NCI-H226 (cell line): Measurements from ENCODE around the gene AKNA.

Experiments used
- DNase-seq: peaks from one replicate; pipeline ENCODE4 v3.0.0-alpha.2; 2015

The AKNA gene

DNA sequence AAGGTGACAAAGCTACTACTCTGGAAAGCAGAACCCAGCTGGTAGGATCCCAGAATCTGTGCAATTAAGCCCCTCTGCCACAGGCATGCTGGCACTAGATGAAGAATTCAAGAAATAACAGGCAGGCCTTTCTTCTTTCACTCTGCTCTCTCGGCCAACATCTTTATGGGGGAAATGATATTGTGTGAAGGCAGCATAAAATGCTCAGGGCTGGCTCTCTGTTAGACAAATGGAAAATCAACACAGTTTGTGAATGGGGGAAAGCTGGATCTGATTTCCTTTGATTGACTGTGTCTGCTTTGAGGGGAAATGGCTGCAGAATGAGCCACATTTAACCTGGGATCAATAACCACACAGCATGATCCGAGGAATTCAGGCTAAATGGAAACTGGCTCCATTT is 29.1 kb upstream of the AKNA start:
- no peak for DNase-seq

DNA sequence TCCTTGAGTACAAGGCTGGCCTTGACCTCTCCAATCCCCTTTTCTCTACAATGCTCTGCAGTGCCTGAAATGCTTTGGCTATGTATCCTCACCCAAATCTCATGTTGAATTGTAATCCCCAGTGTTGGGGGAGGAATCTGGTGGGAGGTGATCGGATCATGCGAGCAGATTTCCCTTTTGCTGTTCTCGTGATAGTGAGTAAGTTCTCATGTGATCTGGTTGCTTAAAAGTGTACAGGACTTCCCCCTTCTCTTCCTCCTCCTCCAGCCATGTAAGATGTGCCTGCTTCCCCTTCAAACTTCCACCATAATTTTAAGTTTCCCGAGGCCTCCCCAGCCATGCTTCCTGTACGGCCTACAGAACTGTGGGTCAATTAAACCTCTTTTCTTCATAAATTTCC is 28.5 kb upstream of the AKNA start:
- no peak for DNase-seq

DNA sequence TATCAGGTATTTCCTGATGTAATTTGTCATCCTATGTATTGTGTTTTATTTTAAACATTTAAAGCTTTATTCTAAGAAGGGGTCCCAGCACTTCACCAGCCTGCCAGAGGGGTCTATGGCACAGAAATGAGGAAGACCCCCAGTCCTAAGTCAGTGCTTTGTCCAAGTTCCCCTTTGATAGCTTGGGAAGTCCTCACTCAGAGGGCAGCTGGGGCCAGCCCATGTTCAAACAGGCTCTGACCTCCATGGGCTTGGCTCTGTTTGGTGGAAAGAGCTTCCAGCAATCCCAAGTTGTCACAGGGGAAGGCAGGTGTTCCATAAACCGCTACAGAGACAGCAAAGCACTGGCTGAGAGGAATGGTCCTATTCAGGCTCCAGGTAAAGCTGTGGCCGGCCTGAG is 26.6 kb upstream of the AKNA start:
- DNase-seq, result no peak

GRCh38 chr9:114413861-114414301 is 26.1 kb upstream of the AKNA start:
- DNase-seq, result no peak

GRCh38 chr9:114412048-114412683 is 24.4 kb upstream of the AKNA start:
- no peak for DNase-seq

DNA sequence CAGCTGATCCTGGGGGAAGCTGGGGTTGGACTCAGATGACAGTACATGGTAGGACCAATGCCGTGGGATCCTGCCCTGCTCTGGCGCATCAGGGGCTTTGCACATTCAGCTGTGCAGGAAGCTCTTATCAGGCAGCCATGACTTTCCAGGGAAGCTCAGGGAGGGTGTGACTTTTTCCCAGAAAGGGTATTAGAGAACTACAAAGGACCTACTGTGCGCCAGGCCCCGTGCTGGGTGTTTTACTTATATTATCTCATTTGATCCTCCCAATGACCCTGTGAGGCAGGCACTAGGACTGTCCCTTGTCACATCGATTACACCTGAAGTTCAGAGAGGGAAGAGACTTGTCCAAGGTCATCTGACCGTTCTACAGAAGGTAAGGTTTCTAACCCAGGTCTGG is 23.7 kb upstream of the AKNA start:
- no peak for DNase-seq

DNA sequence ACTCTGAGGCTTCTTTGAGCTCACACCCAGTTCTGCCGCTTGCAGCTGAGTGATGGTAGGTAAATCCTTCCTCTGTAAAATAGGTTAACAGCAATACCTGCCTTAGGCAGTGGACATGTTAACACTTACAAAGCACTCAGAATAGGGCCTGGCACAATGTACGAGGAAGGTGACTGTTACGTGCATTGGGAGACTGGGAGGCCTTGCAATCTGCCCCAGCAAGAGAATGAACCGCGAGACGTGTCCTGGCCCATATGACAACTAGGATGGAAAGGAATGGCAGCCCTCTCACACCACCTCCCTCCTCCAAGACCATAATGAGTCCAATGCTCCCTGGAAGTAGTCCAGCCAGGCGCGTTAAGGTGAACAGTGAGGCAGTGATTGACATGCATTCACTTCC is 23.1 kb upstream of the AKNA start:
- no peak for DNase-seq

GRCh38 chr9:114409842-114410241 is 22.1 kb upstream of the AKNA start:
- DNase-seq, result no peak

GRCh38 chr9:114409103-114409780 is 21.5 kb upstream of the AKNA start:
- DNase-seq, result peak; percentile 34

- DNase-seq, result no peak
Measured at GRCh38 chr9:114408645-114409044, 20.9 kb upstream of the AKNA start.

GRCh38 chr9:114407889-114408288 is 20.1 kb upstream of the AKNA start:
- DNase-seq, result no peak

DNA sequence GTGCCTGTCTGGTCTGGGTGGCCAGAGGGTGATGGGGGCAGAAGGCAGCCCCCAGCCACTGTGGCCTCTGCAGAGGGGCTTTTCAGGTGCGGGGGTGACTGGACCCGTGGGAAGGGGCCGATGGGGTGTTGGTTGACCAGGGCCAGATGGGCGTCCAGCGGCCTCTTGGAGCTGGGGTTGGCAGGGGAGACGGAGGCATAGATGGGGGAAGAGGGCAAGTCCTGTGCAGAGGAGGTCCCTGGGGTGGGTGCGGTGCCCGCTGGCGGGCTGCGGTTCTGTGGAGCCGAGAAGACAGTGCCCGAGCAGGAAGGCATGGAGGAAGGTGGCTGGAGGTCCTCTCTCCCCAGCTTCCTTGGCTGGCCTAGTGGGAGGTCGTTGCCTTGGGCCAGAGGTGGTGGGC is 18.7 kb upstream of the AKNA start:
- DNase-seq, result no peak

DNA sequence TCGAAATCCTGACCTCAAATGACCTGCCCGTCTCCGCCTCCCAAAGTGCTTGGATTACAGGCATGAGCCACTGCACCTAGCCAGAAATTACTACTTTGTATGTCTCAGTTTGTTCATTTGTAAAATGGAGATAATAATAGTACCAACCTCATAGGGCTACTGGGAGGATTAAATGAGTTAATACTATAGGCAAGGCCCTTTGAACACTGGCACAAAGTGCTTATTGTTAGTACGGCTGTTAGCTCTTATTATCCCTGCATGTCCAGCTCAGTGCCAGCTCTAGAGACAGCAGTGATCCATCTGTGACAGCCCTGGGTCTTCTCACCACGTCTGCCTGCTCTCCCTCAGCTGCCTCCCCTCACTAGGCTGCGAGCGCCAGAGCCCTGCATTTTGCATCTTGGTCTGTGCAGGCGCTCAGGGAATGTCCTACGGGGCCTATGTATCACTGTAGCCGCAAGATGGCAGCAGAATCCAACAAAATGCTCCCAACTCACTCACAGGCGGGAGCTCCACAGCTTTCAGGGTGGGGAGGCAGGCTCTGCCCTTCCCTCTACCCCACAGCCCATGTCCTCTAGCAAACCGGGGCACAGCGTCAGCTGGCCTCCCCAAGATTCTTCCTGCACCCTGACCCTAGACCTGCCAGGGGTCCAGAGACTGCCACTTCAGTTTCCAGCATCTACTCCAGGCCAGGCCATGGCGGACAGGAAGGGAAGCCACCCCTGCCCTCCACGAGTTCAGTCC is 17.7 kb upstream of the AKNA start:
- peak; percentile 56 for DNase-seq

DNA sequence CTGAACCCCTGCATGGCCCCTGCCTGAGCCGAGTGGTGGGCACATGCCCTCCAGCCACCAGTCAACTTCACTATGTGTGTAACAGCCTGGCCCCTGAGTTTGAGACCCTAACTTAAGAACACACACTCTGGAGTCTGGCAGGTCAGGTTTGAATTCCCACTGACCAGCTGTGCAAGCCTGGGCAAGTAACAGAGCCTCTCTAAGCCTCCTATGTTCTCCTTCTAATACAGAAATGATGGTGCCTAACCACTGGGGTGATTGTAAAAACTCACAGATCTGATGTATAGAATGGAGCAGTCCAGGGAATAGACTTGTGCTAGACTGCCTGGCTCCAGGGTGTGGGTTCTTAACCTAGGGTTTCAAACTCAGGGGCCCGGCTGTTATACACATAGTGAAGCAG is 16.7 kb upstream of the AKNA start:
- DNase-seq, result no peak

GRCh38 chr9:114403153-114403756 is 15.5 kb upstream of the AKNA start:
- DNase-seq, result no peak

DNA sequence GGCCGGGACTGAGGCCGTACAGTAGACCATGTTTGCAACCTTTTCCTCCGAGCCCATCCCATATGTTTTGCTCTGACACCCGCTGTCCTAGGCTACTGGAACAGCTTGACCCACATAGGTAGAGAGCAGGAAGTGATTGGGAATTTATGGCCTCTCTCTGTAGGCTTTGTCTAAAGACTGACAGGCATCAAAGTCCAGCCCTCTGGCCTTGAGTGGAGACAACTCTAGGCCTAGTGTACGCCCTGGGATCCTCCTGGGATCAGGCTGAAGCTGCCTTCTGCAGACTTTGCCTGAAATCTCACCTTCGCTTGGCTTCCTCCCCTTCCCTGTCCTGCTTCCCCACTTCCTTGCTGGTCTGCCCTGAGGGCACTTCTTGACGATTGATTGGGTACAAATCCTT is 13.6 kb upstream of the AKNA start:
- no peak for DNase-seq

DNA sequence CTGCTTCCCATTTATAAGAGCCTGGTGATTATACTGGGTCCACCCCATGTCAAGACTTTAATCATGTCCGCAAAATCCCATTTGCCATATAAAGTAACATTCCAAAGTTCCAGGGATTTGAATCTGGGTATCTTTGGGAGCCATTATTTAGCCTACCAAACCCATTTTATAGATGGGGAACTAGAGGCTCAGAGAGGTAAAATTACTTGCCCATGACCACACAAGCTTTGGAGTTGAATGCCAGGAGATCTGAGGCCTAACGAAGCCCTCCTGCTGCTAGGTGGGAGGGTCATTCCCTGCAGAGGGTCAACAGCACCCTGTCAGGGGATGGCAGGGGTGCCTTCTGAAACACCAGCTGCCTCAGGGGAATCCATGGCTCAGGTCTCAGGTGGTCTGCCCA is 13.0 kb upstream of the AKNA start:
- DNase-seq, result no peak

- no peak for DNase-seq
Measured at GRCh38 chr9:114400219-114400618, 12.4 kb upstream of the AKNA start.

- no peak for DNase-seq
Measured at GRCh38 chr9:114399381-114399780, 11.6 kb upstream of the AKNA start.

DNA sequence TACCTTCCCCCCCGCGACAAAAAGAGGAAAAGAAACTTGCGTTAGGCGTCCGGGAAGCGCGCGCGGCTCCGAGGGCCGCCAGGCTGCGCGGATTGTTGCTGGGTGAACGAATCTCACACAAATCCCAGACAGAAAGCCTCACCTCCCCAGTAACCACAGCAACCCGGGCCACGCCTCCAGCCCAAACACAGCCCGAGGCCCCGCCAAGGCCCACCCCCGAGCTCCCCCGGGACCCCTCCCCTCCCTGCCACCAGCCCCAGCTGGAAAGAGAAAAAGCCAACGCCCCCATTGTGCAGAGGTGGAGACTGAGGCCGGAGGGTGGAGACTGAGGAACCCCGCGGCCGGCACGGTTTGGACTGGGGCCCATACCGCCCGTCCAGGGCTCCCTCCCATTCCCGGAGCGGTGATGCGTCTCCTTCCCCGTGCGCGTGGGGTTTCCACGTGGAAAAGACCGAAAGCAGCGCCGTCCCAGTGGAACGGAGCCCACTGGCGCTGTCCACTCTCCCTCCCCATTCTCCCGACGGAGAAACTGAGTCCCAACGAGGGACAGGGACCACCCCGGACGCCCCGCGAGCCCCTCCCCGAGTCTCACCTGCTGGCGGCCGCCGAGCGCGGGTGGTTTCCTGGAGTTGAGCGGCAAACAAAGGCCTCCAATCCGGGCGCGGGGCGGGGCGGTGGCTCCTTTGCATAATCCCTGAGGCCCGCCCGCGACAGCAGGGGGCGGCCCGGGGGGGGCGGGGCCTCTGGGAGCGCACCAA is 10.2 kb upstream of the AKNA start:
- DNase-seq, result peak; percentile 83

- no peak for DNase-seq
Measured at GRCh38 chr9:114397219-114397847, 9.6 kb upstream of the AKNA start.

- no peak for DNase-seq
Measured at GRCh38 chr9:114396558-114397218, 8.9 kb upstream of the AKNA start.
